ENCODE results near the gene RPL35.

RPL35 gene

DNA sequence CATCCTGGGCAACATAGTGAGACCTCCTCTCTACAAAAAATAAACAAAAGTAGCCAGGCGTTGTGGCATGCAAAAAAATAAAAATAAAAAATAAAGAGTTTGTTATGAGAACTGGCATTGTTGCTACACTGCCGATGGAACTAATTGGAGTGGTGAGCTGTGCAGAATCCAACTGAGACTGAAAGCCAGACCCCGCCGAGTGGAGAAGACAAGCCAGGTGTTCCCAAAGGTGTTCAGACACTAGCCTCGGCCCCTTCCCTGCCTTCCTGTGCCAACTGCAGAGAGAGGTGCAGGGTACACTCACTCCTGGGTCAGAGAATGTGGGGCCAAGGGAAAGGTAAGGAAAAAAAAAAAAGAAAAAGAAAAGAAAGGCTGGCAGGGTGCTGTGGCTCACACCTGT is 46.2 kb downstream of the RPL35 start:
- no peak for DNase-seq

DNA sequence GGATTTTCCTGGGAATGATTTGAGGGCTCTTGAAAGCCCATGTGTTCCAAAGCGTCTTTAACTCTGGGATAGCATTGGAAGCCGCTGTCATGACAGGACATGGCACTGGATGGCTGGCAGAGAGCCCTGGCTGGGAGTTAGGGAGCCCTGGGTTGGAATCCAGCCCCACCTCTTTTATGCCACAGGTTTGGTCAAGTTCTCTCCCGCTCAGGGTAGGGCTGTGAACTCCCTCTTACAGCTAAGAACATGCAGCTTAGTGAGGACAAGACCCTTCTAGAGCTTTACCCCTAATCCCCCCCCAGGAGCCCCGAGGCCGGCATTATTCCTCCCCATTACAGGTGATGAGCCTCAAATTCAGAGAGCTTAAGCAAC is 47.6 kb downstream of the RPL35 start:
- no peak for DNase-seq

DNA sequence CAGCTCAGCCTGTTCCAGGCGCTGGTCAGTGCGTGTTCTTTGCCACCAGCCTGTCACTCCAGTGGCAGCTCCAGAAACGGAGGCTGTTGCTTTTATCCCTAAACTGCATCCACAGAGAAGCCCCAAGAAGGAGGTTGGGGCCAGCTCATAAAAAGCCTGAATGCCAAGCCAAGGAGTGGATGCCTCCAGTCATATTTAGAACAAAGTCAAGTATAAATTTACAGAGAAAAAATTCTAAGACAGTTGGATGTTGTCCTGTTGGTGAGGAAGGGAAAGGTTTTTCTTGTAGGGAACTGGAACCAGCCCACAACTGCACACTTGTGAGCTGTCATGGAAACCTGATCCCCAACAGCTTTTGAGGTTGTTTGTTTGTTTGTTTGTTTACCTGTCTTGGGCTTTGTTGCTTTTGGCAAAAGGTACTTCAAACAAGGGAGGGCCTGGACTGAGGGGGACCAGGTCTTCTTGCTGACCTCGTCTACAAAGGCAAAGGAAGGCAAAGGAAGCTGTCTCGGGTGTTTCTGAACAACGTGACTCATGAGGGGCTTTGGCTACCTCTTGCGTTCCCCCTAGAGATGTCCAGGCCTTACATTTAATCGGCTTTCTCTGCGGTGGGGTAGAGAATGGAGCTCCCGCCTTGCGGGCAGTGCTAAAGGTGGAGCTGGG is 48.1 kb downstream of the RPL35 start:
- no peak for DNase-seq

DNA sequence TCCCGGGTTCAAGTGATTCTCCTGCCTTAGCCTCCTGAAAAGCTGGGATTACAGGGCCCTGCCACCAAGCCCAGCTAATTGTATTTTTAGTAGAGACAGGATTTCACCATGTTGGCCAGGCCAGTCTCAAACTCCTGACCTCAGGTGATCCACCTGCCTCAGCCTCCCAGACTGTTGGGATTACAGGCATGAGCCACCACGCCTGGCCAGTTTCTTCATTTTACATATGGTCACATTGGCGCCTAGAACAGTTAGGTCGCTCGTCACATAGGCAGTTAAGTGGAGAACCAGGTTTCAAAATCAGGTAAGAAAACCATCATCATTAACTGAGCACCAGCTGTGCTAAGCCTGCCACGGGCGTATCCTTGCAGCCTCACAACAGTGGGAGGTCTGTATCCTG is 48.7 kb downstream of the RPL35 start:
- DNase-seq = no peak

DNA sequence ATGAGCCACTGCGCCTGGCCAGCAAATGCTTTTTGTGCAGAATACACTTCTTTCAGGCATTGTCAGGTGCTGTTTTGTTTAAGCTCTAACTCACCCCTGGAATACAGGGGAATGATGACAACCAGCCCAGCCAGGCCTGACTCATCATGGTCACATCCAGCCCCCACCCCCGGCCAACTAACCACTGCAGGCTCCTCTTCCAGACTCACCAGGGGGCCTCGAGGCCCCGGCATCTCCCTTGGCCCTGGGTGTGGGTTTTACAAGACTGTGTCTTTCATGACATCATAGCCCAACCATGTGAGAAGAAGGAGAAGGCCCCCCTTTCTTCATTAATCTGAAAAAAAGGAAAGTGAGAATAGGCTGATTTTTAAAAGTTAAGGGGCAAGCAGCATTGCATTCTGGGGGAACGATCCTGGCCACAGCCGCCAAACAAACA is 49.3 kb downstream of the RPL35 start:
- no peak for DNase-seq

DNA sequence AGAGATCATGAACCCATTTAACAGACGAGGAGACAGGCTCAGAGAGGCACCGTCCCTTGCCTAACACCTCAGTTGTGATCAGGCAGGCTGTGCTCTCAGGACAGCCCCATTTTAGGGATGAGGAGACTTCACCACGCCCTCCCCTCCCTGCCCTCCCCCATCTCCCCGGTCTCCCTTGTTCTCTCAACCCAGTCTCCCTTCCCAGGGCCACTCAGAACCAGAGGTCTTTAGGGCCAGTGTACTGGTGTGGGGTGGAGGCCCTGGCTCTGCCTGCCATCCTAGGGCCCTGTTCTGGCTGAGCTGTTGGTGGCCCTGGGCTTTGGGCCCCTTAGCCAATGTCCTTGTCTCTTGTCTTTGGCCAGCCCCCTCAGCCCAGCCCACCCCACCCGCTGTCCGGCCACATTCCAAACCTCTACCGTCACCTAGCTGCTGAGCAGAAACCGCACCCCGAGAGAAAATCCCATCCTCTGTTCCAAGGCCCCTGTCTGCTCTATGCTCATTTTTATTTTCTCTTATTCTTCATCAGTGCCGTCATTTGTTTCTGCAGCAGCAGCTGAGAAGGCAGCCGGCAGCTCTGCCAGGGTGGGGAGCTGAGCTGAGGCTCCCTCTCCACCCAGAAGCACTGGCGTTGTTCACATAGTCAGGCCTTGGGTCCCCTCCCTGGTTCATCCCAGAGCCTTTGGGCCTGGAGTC is 50.9 kb downstream of the RPL35 start:
- no peak for DNase-seq

DNA sequence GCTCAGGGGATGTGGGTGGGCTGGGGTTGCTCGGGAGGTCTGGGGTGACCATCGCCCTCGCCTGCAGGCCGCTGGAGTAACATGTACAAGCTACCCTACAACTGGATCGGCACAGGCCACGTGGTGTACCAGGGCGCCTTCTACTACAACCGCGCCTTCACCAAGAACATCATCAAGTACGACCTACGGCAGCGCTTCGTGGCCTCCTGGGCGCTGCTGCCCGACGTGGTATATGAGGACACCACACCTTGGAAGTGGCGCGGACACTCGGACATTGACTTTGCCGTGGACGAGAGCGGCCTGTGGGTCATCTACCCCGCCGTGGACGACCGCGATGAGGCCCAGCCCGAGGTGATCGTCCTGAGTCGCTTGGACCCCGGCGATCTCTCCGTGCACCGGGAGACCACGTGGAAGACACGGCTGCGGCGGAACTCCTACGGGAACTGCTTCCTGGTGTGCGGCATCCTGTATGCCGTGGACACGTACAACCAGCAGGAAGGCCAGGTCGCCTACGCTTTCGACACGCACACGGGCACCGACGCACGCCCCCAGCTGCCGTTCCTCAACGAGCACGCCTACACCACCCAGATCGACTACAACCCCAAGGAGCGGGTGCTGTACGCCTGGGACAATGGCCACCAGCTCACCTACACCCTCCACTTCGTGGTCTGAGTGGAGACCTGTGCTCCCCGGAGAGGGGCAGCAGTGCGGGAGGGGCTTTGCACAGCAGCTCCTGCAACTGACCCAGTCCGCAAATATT is 51.8 kb downstream of the RPL35 start:
- no peak for DNase-seq

DNA sequence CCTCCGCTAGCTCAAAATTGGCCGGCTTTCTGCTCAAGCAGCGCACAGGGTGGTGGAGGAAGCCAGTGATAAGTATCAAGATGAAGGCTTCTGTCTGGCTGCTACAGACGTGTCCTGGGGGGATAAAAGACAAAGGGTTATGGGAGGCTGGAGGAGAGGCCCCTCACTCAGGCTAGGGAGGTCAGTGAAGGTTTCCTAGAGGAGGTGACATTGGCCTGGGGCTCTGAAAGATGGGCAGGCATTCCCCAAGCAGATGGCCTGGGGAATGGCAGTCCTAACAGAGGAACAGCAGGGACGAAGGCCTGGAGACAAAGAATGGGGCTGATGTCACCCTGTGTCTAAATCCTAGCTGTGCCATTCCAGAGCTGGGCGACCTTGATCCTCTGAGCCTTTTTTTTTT is 52.5 kb downstream of the RPL35 start:
- no peak for DNase-seq

DNA sequence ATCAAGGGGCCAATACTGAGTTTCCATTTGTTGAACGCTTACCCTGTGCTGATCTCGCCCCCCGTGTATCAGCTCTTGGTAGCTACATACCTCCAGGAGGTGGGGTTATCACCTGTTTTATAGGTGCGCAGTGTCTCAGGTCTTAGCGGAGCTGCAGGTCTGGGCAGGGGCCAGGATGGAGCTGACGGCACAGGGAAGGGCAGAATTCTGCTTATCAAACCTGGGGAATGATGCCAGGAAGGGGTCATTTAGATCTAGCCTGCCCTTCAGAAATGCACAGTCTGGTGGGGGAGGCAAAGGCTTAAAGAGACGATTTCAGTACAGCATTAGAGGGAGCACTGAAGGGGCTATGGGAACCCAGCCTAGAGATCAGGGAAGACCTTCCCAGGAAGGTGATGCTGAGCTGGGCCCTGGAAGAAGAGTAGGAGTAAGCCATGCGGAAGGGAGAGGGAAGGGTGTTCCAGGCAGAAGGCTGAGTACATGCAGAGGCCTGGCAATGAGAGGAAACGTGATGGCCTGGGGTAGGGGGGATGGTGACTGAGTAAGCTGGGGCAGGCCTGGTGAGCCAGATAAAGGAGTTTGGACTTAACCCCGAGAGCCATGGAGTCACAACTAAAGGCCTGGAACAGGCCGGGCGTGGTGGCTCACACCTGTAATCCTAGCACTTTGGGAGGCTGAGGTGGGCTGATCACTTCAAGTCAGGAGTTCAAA is 53.4 kb downstream of the RPL35 start:
- no peak for DNase-seq
